HL-60 (cell line): ENCODE results near the gene SERINC2.

Source experiments
- POLR2AphosphoS5 ChIP-seq: IDR thresholded peaks from 2 replicates; pipeline ENCODE4 v1.6.1; 2012; ENCODE audit warnings: low read depth
- REST ChIP-seq: IDR thresholded peaks from 2 replicates; pipeline ENCODE4 v1.6.1; 2012; ENCODE audit warnings: low read depth; ENCODE audit not compliant: insufficient replicate concordance
- TF ChIP-seq, protein P1 (sequence below): IDR thresholded peaks from one replicate; pipeline ENCODE4 v1.5.1; 2011; ENCODE audit warnings: low read length, control low read depth, inconsistent platforms; ENCODE audit not compliant: insufficient read depth

DNA sequence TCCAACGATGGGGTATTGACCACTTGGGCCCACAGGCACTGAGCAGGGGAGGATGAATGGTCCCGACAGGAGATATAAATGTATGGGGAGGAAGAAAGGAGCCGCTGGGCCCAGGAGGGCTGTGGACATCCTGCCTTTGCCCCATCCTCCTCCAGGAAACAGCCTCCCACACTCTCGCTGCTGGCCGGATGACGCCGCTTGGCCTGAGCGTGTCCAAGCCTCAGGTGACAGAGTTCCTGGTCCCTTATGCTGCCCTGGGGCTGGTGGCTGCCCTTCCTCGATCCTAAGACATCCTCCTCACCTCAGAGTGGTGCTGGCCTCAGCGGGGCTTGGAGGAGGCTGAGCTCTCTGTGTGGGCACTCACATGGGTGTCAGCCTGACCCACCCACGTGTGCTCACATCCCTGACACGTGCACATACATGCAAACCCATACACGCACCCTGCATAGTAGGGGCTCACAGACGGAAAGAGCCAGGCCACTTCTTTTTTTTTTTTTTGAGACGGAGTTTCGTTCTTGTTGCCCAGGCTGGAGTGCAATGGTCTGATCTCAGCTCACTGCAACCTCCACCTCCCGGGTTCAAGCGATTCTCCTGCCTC lies 5.9 kb upstream of the SERINC2 start:
- TF ChIP-seq, protein P1, sequence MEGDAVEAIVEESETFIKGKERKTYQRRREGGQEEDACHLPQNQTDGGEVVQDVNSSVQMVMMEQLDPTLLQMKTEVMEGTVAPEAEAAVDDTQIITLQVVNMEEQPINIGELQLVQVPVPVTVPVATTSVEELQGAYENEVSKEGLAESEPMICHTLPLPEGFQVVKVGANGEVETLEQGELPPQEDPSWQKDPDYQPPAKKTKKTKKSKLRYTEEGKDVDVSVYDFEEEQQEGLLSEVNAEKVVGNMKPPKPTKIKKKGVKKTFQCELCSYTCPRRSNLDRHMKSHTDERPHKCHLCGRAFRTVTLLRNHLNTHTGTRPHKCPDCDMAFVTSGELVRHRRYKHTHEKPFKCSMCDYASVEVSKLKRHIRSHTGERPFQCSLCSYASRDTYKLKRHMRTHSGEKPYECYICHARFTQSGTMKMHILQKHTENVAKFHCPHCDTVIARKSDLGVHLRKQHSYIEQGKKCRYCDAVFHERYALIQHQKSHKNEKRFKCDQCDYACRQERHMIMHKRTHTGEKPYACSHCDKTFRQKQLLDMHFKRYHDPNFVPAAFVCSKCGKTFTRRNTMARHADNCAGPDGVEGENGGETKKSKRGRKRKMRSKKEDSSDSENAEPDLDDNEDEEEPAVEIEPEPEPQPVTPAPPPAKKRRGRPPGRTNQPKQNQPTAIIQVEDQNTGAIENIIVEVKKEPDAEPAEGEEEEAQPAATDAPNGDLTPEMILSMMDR: no peak
- TF ChIP-seq POLR2AphosphoS5 (no peak), REST (no peak)
